OCI-LY7 (cell line): ENCODE data around the gene LTO1. TPM values are rescaled to one million over a fixed set of nuclear protein-coding genes. Genes with fewer than 3 reads are reported as not detected.

Experiments
- BruUV-seq: library from RNA; stranded (reverse); fragments of 400-500 nt; replicated peaks from 2 replicates; lab custom pipeline; 2021; lab: Mats Ljungman, UMichigan
- CTCF ChIA-PET: fragments of 300-600 bp; sonication (Branson Sonifier 250); formaldehyde crosslinking; loops from one replicate; lab custom pipeline; 2022; ENCODE audit warnings: antibody characterized with exemption; ENCODE audit not compliant: unreplicated experiment; lab: Charles Lee
- POLR2A ChIA-PET: fragments of 300-600 bp; sonication (Branson Sonifier 250); formaldehyde crosslinking; loops from one replicate; lab custom pipeline; 2022; ENCODE audit warnings: antibody characterized with exemption; lab: Charles Lee
- DNase-seq: peaks from one replicate; pipeline ENCODE4 v3.0.0-alpha.2; 2015; ENCODE audit warnings: low spot score
- H2AFZ ChIP-seq: fragments of 200-600 bp; sonication (generic), shearing (Covaris generic); 2 replicates; pipeline ENCODE4 v1.6.1; 2014; ENCODE audit warnings: mild to moderate bottlenecking, antibody characterized with exemption, low read length, moderate library complexity
- H3K27ac ChIP-seq: fragments of 200-600 bp; sonication (generic); 2 replicates; pipeline ENCODE4 v1.5.1; 2014; ENCODE audit warnings: mixed run types, low read depth, mild to moderate bottlenecking, moderate library complexity, low read length, inconsistent platforms; ENCODE audit not compliant: poor library complexity, severe bottlenecking
- H3K36me3 ChIP-seq: fragments of 200-600 bp; sonication (generic); 2 replicates; pipeline ENCODE4 v1.6.1; 2014; ENCODE audit warnings: mild to moderate bottlenecking, antibody characterized with exemption, low read length, moderate library complexity, mixed read lengths; ENCODE audit not compliant: insufficient read depth
- H3K4me1 ChIP-seq: fragments of 200-600 bp; sonication (generic); 2 replicates; pipeline ENCODE4 v1.5.1; 2014; ENCODE audit warnings: mild to moderate bottlenecking, low read length; ENCODE audit not compliant: insufficient read depth, poor library complexity, severe bottlenecking
- H3K4me2 ChIP-seq: fragments of 200-600 bp; sonication (generic); 2 replicates; pipeline ENCODE4 v1.6.1; 2014; ENCODE audit warnings: mild to moderate bottlenecking, low read length
- H3K4me3 ChIP-seq: fragments of 200-600 bp; sonication (generic); 2 replicates; pipeline ENCODE4 v1.5.1; 2014; ENCODE audit warnings: mild to moderate bottlenecking, low read depth, low read length; ENCODE audit not compliant: poor library complexity, severe bottlenecking
- H3K79me2 ChIP-seq: fragments of 200-600 bp; sonication (generic); 2 replicates; pipeline ENCODE4 v1.6.1; 2016; ENCODE audit warnings: low read depth, mild to moderate bottlenecking, low read length, moderate library complexity, mixed read lengths; ENCODE audit not compliant: insufficient read depth
- H3K9me2 ChIP-seq: fragments of 200-600 bp; sonication (generic); 2 replicates; pipeline ENCODE4 v1.6.1; 2016; ENCODE audit warnings: mild to moderate bottlenecking, low read length, mixed read lengths; ENCODE audit not compliant: insufficient read depth
- H3K9me3 ChIP-seq: fragments of 200-600 bp; sonication (generic); 2 replicates; pipeline ENCODE4 v1.6.1; 2014; ENCODE audit warnings: mild to moderate bottlenecking, mixed run types, low read length, mixed read lengths
- H4K20me1 ChIP-seq: fragments of 200-600 bp; sonication (generic); 2 replicates; pipeline ENCODE4 v1.6.1; 2014; ENCODE audit warnings: mild to moderate bottlenecking, antibody characterized with exemption, low read length, moderate library complexity, mixed read lengths; ENCODE audit not compliant: insufficient read depth
- CTCF ChIP-seq: fragments of 200-600 bp; sonication (generic); conservative IDR thresholded peaks from 2 replicates; pipeline ENCODE4 v1.5.1; 2014; ENCODE audit warnings: mild to moderate bottlenecking, antibody characterized with exemption, low read length, moderate library complexity, mixed read lengths
- EZH2phosphoT487 ChIP-seq: fragments of 200-600 bp; sonication (generic); IDR thresholded peaks from 2 replicates; pipeline ENCODE4 v1.6.1; 2018; ENCODE audit warnings: low read depth, borderline replicate concordance, mild to moderate bottlenecking, mixed run types, antibody characterized with exemption, low read length, moderate library complexity, mixed read lengths
- intact Hi-C: fragments of 100-400 bp; cut with micrococcal nuclease; formaldehyde crosslinking; loops from one replicate; pipeline ENCODE4 v1.10.0; 2022; ENCODE audit not compliant: unreplicated experiment
- total RNA-seq, 2 experiments: library from RNA; depleted of rRNA in 1 of 2; stranded (reverse); fragments of >200 nt in 1 of 2; shearing (Covaris generic) in 1 of 2; gene quantifications; 2 replicates each; pipeline ENCODE4 v1.2.3, GENCODE V29; 2014 to 2022

Gene LTO1
- total RNA-seq, 2 experiments from 2014 or later, result 28.8 to 35.9 TPM

GRCh38 chr11:69716891-69717747, 42.0 kb upstream of the LTO1 start:
- H2AFZ ChIP-seq, result no peak overlapping the region
- ChIA-PET POLR2A (no interaction called here), CTCF (no interaction called here)
- H3K9me3 ChIP-seq, result no peaks in the 10 kb centered on the region
- intact Hi-C loops, result loop anchor here (5.0 to 10.0 kb wide), 2 partner anchors 85 to 168 kb away; no protein-coding TSS in a partner anchor
- no peaks in the 10 kb centered on the region for H3K79me2 ChIP-seq
- no TSS peak for BruUV-seq
- DNase-seq, result no peak
- no peak overlapping the region for H3K27ac ChIP-seq
- no peaks in the 10 kb centered on the region for H3K9me2 ChIP-seq
- peaks cover 9% of the 10 kb centered on the region for H3K4me1 ChIP-seq
- H3K4me3 ChIP-seq, result no peak overlapping the region
- no peaks in the 10 kb centered on the region for H3K36me3 ChIP-seq
- H3K4me2 ChIP-seq, result no peak overlapping the region
- H4K20me1 ChIP-seq, result no peaks in the 10 kb centered on the region
- TF ChIP-seq EZH2phosphoT487 (no peak), CTCF (no peak)

GRCh38 chr11:69716099-69716498, 40.9 kb upstream of the LTO1 start:
- Histone ChIP-seq H3K79me2 (no peaks in the 10 kb centered on the region), H3K4me3 (no peak overlapping the region), H4K20me1 (no peaks in the 10 kb centered on the region), H3K4me2 (no peak overlapping the region), H3K9me3 (no peaks in the 10 kb centered on the region), H3K4me1 (peaks cover 9% of the 10 kb centered on the region), H3K9me2 (no peaks in the 10 kb centered on the region), H3K27ac (no peak overlapping the region), H3K36me3 (no peaks in the 10 kb centered on the region), H2AFZ (no peak overlapping the region)
- no peak for DNase-seq
- POLR2A ChIA-PET, result no interaction called here
- TF ChIP-seq EZH2phosphoT487 (no peak), CTCF (no peak)
- BruUV-seq, result no TSS peak
- intact Hi-C loops, result loop anchor here (5.0 to 10.0 kb wide), 2 partner anchors 86 to 169 kb away; no protein-coding TSS in a partner anchor
- CTCF ChIA-PET, result no interaction called here

GRCh38 chr11:69715446-69715845, 40.3 kb upstream of the LTO1 start:
- DNase-seq, result no peak
- Histone ChIP-seq H3K36me3 (no peaks in the 10 kb centered on the region), H3K9me3 (no peaks in the 10 kb centered on the region), H2AFZ (no peak overlapping the region), H3K4me1 (peaks cover 9% of the 10 kb centered on the region), H3K4me3 (no peak overlapping the region), H4K20me1 (no peaks in the 10 kb centered on the region), H3K9me2 (no peaks in the 10 kb centered on the region), H3K79me2 (no peaks in the 10 kb centered on the region), H3K4me2 (no peak overlapping the region), H3K27ac (no peak overlapping the region)
- TF ChIP-seq CTCF (no peak), EZH2phosphoT487 (no peak)
- intact Hi-C loops, result loop anchor here (5.0 to 10.0 kb wide), 2 partner anchors 87 to 169 kb away; no protein-coding TSS in a partner anchor
- CTCF ChIA-PET, result no interaction called here
- POLR2A ChIA-PET, result no interaction called here
- no TSS peak for BruUV-seq
